ENCODE results near the gene CRB3. TPM values are rescaled to one million over a fixed set of nuclear protein-coding genes. Genes with fewer than 3 reads are reported as not detected.

The CRB3 gene
- total and polyA plus RNA-seq, 2 of the 13 experiments (the other 11 are each of a cell fraction or from before 2014, with no cell fraction given), result 10.6 to 25.6 TPM

DNA sequence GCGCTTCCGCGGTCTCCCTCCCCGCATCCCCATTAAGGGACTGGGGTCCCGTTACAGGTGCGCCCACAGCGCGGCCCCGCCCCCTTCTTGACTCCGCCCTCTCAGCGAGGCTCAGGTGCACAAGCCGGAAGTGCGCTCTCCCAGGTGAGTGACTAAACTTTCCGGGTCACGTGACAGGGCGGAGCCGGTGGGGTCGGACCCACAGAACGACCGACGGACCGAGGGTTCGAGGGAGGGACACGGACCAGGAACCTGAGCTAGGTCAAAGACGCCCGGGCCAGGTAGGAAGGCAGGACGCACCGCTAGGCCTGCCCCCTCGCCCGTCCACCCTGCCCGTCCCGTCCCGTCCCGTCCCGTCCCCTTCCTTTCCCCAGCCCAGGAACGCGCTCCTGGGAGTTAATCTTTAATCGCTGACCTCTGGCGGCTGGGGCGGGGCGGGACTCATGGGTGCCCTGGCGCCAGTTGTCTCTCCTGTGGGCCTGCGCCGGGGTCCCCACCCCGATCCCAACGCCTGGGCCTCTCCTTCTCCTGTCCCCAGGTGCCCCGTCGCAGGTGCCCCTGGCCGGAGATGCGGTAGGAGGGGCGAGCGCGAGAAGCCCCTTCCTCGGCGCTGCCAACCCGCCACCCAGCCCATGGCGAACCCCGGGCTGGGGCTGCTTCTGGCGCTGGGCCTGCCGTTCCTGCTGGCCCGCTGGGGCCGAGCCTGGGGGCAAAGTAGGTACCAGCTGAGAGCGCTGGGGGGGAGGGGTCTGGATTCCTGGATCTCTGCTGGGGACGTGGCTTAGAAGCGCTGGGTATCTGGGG, at the start of gene CRB3 (continued):
- TF ChIP-seq GABPA (IDR thresholded peaks at IDR 0.05; ENCODE audit: low read depth, low read length) (peak; percentile 47), GABPA (CRISPR knock-in tag; IDR thresholded peaks at IDR 0.05; ENCODE audit: low read depth) (peak; percentile 79), IRX3 (CRISPR knock-in tag; IDR thresholded peaks at IDR 0.05; ENCODE audit: borderline replicate concordance, low read depth) (0 out of 2 replicates have a peak, but pooled peaks have one; percentile 53), YEATS4 (CRISPR knock-in tag; IDR thresholded peaks at IDR 0.05; ENCODE audit: borderline replicate concordance) (0 out of 2 replicates have a peak, but pooled peaks have one; percentile 37), RAD51 (IDR thresholded peaks at IDR 0.05; ENCODE audit: borderline replicate concordance) (peak; percentile 96), ZNF567 (CRISPR knock-in tag; IDR thresholded peaks at IDR 0.05; ENCODE audit: borderline replicate concordance) (0 out of 2 replicates have a peak, but pooled peaks have one; percentile 49), ZNF343 (CRISPR knock-in tag; IDR thresholded peaks at IDR 0.05) (peak; percentile 49; the same call in 1 of the 2 replicates), PHF8 (CRISPR knock-in tag; IDR thresholded peaks at IDR 0.05) (peak; percentile 89), ZNF891 (CRISPR knock-in tag; IDR thresholded peaks at IDR 0.05) (peak; percentile 75; the same call in 1 of the 2 replicates), HDAC1 (CRISPR knock-in tag; IDR thresholded peaks at IDR 0.05) (peak; percentile 63), NR2C2 (CRISPR knock-in tag; IDR thresholded peaks at IDR 0.05; ENCODE audit: borderline replicate concordance) (peak; percentile 76)
- TF ChIP-seq, protein P1, sequence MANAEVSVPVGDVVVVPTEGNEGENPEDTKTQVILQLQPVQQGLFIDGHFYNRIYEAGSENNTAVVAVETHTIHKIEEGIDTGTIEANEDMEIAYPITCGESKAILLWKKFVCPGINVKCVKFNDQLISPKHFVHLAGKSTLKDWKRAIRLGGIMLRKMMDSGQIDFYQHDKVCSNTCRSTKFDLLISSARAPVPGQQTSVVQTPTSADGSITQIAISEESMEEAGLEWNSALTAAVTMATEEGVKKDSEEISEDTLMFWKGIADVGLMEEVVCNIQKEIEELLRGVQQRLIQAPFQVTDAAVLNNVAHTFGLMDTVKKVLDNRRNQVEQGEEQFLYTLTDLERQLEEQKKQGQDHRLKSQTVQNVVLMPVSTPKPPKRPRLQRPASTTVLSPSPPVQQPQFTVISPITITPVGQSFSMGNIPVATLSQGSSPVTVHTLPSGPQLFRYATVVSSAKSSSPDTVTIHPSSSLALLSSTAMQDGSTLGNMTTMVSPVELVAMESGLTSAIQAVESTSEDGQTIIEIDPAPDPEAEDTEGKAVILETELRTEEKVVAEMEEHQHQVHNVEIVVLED (CRISPR knock-in tag; IDR thresholded peaks at IDR 0.05; ENCODE audit: borderline replicate concordance), result peak; percentile 53; the same call in 1 of the 2 replicates
- TF ChIP-seq, protein P2, sequence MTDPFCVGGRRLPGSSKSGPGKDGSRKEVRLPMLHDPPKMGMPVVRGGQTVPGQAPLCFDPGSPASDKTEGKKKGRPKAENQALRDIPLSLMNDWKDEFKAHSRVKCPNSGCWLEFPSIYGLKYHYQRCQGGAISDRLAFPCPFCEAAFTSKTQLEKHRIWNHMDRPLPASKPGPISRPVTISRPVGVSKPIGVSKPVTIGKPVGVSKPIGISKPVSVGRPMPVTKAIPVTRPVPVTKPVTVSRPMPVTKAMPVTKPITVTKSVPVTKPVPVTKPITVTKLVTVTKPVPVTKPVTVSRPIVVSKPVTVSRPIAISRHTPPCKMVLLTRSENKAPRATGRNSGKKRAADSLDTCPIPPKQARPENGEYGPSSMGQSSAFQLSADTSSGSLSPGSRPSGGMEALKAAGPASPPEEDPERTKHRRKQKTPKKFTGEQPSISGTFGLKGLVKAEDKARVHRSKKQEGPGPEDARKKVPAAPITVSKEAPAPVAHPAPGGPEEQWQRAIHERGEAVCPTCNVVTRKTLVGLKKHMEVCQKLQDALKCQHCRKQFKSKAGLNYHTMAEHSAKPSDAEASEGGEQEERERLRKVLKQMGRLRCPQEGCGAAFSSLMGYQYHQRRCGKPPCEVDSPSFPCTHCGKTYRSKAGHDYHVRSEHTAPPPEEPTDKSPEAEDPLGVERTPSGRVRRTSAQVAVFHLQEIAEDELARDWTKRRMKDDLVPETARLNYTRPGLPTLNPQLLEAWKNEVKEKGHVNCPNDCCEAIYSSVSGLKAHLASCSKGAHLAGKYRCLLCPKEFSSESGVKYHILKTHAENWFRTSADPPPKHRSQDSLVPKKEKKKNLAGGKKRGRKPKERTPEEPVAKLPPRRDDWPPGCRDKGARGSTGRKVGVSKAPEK (CRISPR knock-in tag; IDR thresholded peaks at IDR 0.05; ENCODE audit: borderline replicate concordance), result no peak
- TF ChIP-seq, protein P3, sequence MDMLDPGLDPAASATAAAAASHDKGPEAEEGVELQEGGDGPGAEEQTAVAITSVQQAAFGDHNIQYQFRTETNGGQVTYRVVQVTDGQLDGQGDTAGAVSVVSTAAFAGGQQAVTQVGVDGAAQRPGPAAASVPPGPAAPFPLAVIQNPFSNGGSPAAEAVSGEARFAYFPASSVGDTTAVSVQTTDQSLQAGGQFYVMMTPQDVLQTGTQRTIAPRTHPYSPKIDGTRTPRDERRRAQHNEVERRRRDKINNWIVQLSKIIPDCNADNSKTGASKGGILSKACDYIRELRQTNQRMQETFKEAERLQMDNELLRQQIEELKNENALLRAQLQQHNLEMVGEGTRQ (IDR thresholded peaks at IDR 0.05; ENCODE audit: low read depth, low read length), result peak; percentile 89
- TF ChIP-seq, protein P3 (CRISPR knock-in tag; IDR thresholded peaks at IDR 0.05; ENCODE audit: borderline replicate concordance), result peak; percentile 92; the same call in 1 of the 2 replicates
- TF ChIP-seq, protein P4, sequence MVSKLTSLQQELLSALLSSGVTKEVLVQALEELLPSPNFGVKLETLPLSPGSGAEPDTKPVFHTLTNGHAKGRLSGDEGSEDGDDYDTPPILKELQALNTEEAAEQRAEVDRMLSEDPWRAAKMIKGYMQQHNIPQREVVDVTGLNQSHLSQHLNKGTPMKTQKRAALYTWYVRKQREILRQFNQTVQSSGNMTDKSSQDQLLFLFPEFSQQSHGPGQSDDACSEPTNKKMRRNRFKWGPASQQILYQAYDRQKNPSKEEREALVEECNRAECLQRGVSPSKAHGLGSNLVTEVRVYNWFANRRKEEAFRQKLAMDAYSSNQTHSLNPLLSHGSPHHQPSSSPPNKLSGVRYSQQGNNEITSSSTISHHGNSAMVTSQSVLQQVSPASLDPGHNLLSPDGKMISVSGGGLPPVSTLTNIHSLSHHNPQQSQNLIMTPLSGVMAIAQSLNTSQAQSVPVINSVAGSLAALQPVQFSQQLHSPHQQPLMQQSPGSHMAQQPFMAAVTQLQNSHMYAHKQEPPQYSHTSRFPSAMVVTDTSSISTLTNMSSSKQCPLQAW (CRISPR knock-in tag; IDR thresholded peaks at IDR 0.05), result peak; percentile 97
- TF ChIP-seq, protein P5, sequence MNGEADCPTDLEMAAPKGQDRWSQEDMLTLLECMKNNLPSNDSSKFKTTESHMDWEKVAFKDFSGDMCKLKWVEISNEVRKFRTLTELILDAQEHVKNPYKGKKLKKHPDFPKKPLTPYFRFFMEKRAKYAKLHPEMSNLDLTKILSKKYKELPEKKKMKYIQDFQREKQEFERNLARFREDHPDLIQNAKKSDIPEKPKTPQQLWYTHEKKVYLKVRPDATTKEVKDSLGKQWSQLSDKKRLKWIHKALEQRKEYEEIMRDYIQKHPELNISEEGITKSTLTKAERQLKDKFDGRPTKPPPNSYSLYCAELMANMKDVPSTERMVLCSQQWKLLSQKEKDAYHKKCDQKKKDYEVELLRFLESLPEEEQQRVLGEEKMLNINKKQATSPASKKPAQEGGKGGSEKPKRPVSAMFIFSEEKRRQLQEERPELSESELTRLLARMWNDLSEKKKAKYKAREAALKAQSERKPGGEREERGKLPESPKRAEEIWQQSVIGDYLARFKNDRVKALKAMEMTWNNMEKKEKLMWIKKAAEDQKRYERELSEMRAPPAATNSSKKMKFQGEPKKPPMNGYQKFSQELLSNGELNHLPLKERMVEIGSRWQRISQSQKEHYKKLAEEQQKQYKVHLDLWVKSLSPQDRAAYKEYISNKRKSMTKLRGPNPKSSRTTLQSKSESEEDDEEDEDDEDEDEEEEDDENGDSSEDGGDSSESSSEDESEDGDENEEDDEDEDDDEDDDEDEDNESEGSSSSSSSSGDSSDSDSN (CRISPR knock-in tag; IDR thresholded peaks at IDR 0.05), result peak; percentile 69

Data from HepG2 (cell line).